LHCN-M2 (cell line): ENCODE results near the gene SLC22A17. TPM values are rescaled to one million over a fixed set of nuclear protein-coding genes. Genes with fewer than 3 reads are reported as not detected.

Source experiments
- DNase-seq: peaks from one replicate; pipeline ENCODE4 v3.0.0-alpha.2; 2012; ENCODE audit warnings: low read depth
- total RNA-seq: library from RNA; depleted of rRNA; stranded (reverse); fragments of >200 nt; gene quantifications from 2 replicates; pipeline ENCODE4 v1.2.3, GENCODE V29; 2014

The SLC22A17 gene
- total RNA-seq, 1 experiment from 2014 or later = 13.5 TPM

GRCh38 chr14:23382276-23382675 lies 29.6 kb upstream of the SLC22A17 start:
- DNase-seq = no peak

GRCh38 chr14:23381871-23382270 lies 29.2 kb upstream of the SLC22A17 start:
- no peak for DNase-seq

- DNase-seq = no peak
Observed at GRCh38 chr14:23380976-23381375, 28.3 kb upstream of the SLC22A17 start.

GRCh38 chr14:23380197-23380914 lies 27.7 kb upstream of the SLC22A17 start:
- no peak for DNase-seq

GRCh38 chr14:23379366-23380196 lies 26.9 kb upstream of the SLC22A17 start:
- peak; percentile 24 for DNase-seq

GRCh38 chr14:23378612-23379220 lies 26.0 kb upstream of the SLC22A17 start:
- DNase-seq = no peak

- DNase-seq = no peak
Observed at GRCh38 chr14:23377573-23378563, 25.2 kb upstream of the SLC22A17 start.

GRCh38 chr14:23377198-23377550 lies 24.5 kb upstream of the SLC22A17 start:
- no peak for DNase-seq

GRCh38 chr14:23376482-23377197 lies 24.0 kb upstream of the SLC22A17 start, which contains the start of gene CMTM5:
Gene CMTM5, plus strand, starts transcription at chr14:23377046. Its CDS starts 206 bp downstream, at chr14:23377252.
- no peak for DNase-seq

- no peak for DNase-seq
Observed at GRCh38 chr14:23375527-23376251, 23.0 kb upstream of the SLC22A17 start.

GRCh38 chr14:23373041-23373440 lies 20.4 kb upstream of the SLC22A17 start:
- DNase-seq = no peak

- no peak for DNase-seq
Observed at GRCh38 chr14:23372509-23372908, 19.8 kb upstream of the SLC22A17 start, which contains the start of gene IL25. Gene IL25, plus strand, starts transcription at chr14:23372809.

GRCh38 chr14:23371865-23372264 lies 19.2 kb upstream of the SLC22A17 start:
- DNase-seq = no peak

GRCh38 chr14:23370221-23370620 lies 17.5 kb upstream of the SLC22A17 start:
- DNase-seq = no peak

- DNase-seq = no peak
Observed at GRCh38 chr14:23366426-23366921, 13.8 kb upstream of the SLC22A17 start.

GRCh38 chr14:23365732-23366425 lies 13.2 kb upstream of the SLC22A17 start:
- DNase-seq = no peak

- DNase-seq = no peak
Observed at GRCh38 chr14:23365036-23365731, 12.5 kb upstream of the SLC22A17 start, which contains the start of gene EFS. Gene EFS, minus strand, starts transcription at chr14:23365172. Its CDS starts 147 bp downstream, at chr14:23365025.
